SK-N-MC (cell line): ENCODE data around the gene NCKAP5.

Experiments
- EZH2 ChIP-seq: fragments of 200-600 bp; sonication (generic); IDR thresholded peaks from one replicate; pipeline ENCODE4 v1.6.1; 2017; ENCODE audit warnings: antibody characterized with exemption
- POLR2AphosphoS5 ChIP-seq: IDR thresholded peaks from 2 replicates; pipeline ENCODE4 v1.6.1; 2012; ENCODE audit warnings: mild to moderate bottlenecking, low read depth, low read length, borderline replicate concordance

- TF ChIP-seq POLR2AphosphoS5 (no peak), EZH2 (no peak)
These were observed 620.1 kb downstream of the NCKAP5 start for GRCh38 chr2:132948211-132948610.
